CD4-positive, alpha-beta T cell treated with Interleukin-15 for 4 hours (primary cell): ENCODE data around the gene SLC6A13.

ENCODE experiments used
- DNase-seq: peaks from one replicate; pipeline ENCODE4 v3.0.0-alpha.2; 2020; ENCODE audit warnings: low spot score

SLC6A13 gene

DNA sequence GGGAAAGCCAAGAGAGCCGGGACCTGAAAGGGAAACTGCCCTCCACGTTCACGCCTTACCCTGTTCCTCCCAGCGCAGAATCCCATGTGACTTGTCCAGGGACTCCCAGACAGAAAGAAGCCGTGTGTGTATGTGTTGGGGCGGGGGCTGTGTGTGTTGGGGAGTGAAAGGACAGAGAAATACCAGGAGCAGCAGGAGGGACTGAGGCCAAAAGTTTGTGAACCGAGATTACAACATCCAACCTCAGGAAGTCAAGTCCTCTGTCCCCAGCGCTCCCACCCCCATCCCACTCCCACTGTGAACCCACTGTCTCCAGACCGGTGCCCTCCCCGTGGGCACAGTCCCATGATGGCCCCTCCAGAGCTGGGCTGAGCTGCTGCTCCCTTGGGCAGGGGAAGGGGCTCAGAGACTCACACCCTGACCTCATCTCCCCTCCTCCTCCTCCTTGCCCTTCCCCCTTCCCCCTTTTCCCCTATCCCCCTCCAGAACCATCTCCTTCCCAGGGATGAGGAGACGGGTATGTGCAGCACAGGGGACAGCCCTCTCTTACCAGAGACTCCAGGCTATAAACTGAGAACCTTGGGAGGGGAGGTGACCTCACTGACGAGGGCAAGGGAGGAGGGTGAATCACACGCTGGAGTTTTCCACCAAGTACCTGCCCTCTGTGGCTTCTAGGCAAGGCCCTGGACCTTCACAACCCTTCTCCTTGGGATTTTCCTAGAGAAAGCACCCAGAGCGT lies 48.5 kb downstream of the SLC6A13 start, which contains the start of gene SLC6A12:
Gene SLC6A12, minus strand, starts transcription at position 155 of the 739 bp plus-strand sequence. CDS start 4,171 bp downstream, outside the sequence.
- no peak for DNase-seq

GRCh38 chr12:213527-213932 lies 49.1 kb downstream of the SLC6A13 start:
- no peak for DNase-seq

DNA sequence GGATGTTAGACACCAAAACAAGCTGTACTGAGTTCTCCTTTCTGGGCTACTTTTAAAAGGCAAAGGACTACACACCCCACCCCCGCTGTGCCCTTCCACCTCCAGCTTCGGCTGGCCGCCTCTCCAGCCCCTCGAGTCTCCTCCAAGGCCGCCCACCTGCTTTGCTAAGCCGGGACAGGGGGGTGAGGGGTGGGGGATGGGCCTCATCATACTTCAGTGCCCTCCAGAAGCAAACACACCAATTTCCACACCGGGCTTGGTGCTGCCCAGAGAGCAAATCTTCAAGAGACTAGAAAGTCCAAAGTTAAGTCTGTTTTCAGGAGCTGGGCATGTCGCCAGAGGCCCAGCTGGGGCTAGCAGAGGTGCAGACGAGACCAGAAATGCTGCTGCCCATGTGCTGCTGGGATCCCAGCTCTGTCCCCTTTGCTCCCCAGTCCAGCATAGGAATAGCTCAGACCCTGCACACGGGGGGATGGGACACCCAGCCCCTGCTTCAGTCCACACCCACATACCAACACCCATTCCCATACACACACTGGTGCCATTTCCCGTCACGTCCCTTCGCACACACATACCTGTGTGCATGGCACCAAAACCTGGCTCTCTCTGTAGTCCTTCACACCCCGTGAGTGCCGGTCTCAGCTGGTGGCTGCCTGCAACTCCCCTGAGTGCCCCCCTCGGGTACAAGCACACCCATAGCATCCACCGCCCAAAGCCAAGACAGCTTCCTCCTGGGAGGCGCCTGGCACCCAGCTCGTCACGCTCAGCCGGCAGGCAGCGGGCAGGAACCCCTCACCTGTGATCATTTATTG lies 49.7 kb downstream of the SLC6A13 start:
- no peak for DNase-seq

DNA sequence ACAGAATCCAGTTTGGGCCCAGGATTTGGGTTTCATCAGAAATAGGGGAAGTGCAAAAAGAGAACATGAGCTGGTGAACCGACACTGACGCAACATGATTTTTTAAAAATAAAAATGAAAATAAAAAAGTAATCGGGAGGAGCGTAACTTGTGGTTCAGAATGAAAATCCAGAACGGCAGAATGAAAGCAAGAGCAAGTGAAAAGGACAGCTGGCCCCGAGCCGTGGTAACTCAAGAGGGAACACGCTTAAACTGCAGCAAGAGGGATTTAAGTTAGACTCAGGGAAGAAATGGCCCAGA lies 50.3 kb downstream of the SLC6A13 start:
- DNase-seq, result no peak

GRCh38 chr12:211639-212414 lies 50.8 kb downstream of the SLC6A13 start:
- DNase-seq, result no peak

GRCh38 chr12:211142-211465 lies 51.5 kb downstream of the SLC6A13 start:
- DNase-seq, result no peak

GRCh38 chr12:210277-211141 lies 52.1 kb downstream of the SLC6A13 start:
- DNase-seq, result no peak

DNA sequence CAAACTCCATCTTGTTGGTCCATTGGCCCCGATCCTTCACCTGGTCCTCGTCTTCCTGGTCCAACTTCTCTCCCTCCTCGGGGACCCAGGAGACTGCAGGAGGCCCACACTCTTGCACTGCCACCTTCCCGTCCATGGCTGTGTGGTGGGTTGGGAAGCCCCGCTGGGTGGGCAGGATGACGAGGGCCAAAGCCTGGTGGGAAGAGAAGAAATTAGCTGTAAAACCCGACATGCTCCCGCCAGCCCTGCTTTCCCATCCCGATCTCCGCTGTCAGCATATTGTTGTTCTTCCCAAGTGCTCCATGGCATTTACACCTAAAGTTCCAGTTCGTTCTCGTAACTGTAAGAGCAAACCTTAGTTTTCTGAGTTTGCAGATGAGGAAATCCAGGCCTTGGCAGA lies 52.8 kb downstream of the SLC6A13 start:
- DNase-seq, result no peak

DNA sequence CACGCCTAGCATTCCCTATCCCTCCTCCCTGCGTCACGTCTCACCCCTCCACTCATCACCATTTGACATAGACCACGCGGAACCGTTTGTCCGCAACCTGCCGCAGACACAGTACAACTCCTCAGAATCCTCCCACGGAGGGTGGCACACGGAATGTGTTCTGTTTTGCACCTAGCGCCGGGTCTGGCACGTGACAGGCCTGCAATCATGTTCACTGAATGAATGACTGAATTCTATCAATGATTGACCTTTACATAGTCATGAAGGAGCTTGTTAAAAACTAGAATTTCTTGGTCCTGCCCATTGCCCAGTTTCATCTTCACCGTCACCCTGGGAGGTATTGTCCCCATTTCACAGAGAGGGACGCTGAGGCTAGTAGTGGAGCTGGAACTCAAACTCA lies 53.4 kb downstream of the SLC6A13 start:
- DNase-seq, result no peak

- DNase-seq, result no peak
Measured at GRCh38 chr12:208813-209212, 53.8 kb downstream of the SLC6A13 start.

- no peak for DNase-seq
Measured at GRCh38 chr12:207804-208203, 54.8 kb downstream of the SLC6A13 start.

GRCh38 chr12:206746-207440 lies 55.7 kb downstream of the SLC6A13 start:
- no peak for DNase-seq

- DNase-seq, result no peak
Measured at GRCh38 chr12:205026-205425, 57.6 kb downstream of the SLC6A13 start.

GRCh38 chr12:204261-204678 lies 58.4 kb downstream of the SLC6A13 start:
- DNase-seq, result no peak

GRCh38 chr12:203462-204260 lies 59.0 kb downstream of the SLC6A13 start:
- DNase-seq, result no peak

- no peak for DNase-seq
Measured at GRCh38 chr12:203074-203461, 59.6 kb downstream of the SLC6A13 start.

DNA sequence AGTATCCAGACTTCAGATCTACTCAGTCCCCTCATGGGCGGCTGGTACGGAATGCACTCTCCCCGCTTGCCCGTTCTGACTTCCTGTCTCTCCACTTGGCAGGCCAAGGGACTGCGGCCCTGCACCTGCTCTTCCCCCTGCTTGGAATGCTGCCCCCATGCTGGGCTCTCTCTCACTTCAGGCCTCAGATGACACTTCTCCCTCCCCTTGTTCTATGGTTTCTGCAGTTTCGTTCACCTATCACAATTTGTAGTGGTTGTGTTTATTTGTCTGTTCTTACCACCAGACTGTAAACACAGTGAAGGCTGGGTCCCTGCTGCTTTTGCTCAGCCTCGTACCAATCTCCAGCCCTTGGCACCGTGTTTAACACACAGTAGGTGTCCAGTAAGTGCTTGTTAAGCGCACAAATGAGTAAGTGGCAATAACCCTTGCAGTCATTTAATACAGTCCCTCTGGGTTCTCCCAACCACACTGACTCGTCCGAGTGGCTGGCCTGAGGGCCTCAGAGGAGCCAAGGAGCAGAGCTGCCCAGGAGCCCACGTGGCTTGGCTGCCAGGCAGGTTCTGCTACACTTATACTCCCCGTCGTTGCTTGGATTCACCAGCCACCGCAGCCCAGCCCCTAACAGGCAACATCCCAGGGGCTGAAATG lies 60.4 kb downstream of the SLC6A13 start:
- no peak for DNase-seq

- no peak for DNase-seq
Measured at GRCh38 chr12:201361-201760, 61.3 kb downstream of the SLC6A13 start.

DNA sequence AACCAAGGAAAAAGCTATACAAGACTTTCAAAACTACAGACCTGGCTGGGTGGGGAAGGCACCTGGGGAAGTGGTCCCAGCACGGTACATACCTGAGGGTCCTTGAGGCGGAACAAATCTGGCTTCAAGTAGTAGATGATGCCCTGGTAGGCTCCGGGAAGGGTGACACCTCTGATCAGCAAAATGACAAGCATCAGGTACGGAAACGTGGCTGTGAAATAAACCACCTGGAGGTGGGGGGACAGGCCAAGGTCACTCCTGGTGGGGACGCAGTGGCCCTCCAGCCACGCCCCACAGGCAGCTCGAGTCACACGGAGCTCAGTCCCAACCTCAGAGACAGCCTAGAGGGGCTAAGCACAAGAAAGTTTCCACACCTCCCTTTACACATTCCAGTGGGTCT lies 63.9 kb downstream of the SLC6A13 start:
- no peak for DNase-seq
